Calu3 (cell line): ENCODE data around the gene FFAR3. TPM values are rescaled to one million over a fixed set of nuclear protein-coding genes. Genes with fewer than 3 reads are reported as not detected.
"Not testable (repeated sequence)": the region's sequence is repeated elsewhere in the genome, so short reads cannot be mapped to it uniquely, and the experiment has no call there.

Source experiments
- BruUV-seq: library from RNA; stranded (reverse); fragments of 400-500 nt; replicated peaks from 2 replicates; lab custom pipeline; 2021; lab: Mats Ljungman, UMichigan
- CTCF ChIA-PET: fragments of 300-600 bp; sonication (Branson Sonifier 250); formaldehyde crosslinking; loops from one replicate; lab custom pipeline; 2022; ENCODE audit warnings: antibody characterized with exemption; lab: Charles Lee
- DNase-seq: peaks from one replicate; pipeline ENCODE4 v3.0.0; 2022
- H3K27ac Mint-ChIP-seq: one replicate; pipeline ENCODE4 v1.8.0; 2022; ENCODE audit warnings: mixed read lengths; ENCODE audit not compliant: unreplicated experiment
- H3K27me3 Mint-ChIP-seq: one replicate; pipeline ENCODE4 v1.8.0; 2022; ENCODE audit warnings: mixed read lengths; ENCODE audit not compliant: unreplicated experiment
- H3K36me3 Mint-ChIP-seq: one replicate; pipeline ENCODE4 v1.8.0; 2022; ENCODE audit warnings: mild to moderate bottlenecking, moderate library complexity, mixed read lengths; ENCODE audit not compliant: insufficient read depth, unreplicated experiment
- H3K4me1 Mint-ChIP-seq: one replicate; pipeline ENCODE4 v1.8.0; 2022; ENCODE audit warnings: mild to moderate bottlenecking, low read depth, mixed read lengths; ENCODE audit not compliant: unreplicated experiment
- H3K4me3 Mint-ChIP-seq: one replicate; pipeline ENCODE4 v1.8.0; 2022; ENCODE audit warnings: mild to moderate bottlenecking, low read depth, moderate library complexity, mixed read lengths; ENCODE audit not compliant: unreplicated experiment
- H3K9me3 Mint-ChIP-seq: one replicate; pipeline ENCODE4 v1.8.0; 2022; ENCODE audit warnings: low read depth, mixed read lengths; ENCODE audit not compliant: unreplicated experiment
- CTCF ChIP-seq: fragments of 200-600 bp; IDR thresholded peaks from one replicate; pipeline ENCODE4 v1.8.0; 2022; ENCODE audit warnings: antibody characterized with exemption; ENCODE audit not compliant: unreplicated experiment
- intact Hi-C: fragments of 100-400 bp; cut with micrococcal nuclease; formaldehyde crosslinking; loops from one replicate; pipeline ENCODE4 v1.10.0; 2022; ENCODE audit not compliant: unreplicated experiment
- total RNA-seq: library from RNA; stranded (reverse); gene quantifications from 2 replicates; pipeline ENCODE4 v1.2.3, GENCODE V29; 2022

The FFAR3 gene
- total RNA-seq, 1 experiment from 2014 or later, result not detected

- TF ChIP-seq CTCF, result no peak
- CTCF ChIA-PET, result no interaction called here
- Mint-ChIP-seq H3K9me3 (peaks cover 2% of the 10 kb centered on the region), H3K27ac (no peak within 1 kb of the TSS), H3K36me3 (no peaks in the 10 kb centered on the region), H3K4me3 (no peak within 1 kb of the TSS), H3K4me1 (peaks cover 11% of the 10 kb centered on the region), H3K27me3 (peaks cover 75% of the 10 kb centered on the region)
- intact Hi-C loops, result no loop called here
- BruUV-seq, result no TSS peak
- DNase-seq, result no peak
Measured at GRCh38 chr19:35370722-35371121, 12.5 kb downstream of the FFAR3 start, which contains the start of gene GPR42. Gene GPR42 (plus strand): TSS chr19:35371068. CDS start chr19:35371360, 292 bp downstream.

GRCh38 chr19:35373492-35373891 lies 15.2 kb downstream of the FFAR3 start:
- CTCF ChIA-PET, result interaction anchor here (0.6 kb wide), 1 partner anchor 395 kb away, joined by 5 read pairs; no protein-coding TSS in a partner anchor
- peaks cover 11% of the 10 kb centered on the region for H3K4me1 Mint-ChIP-seq
- H3K9me3 Mint-ChIP-seq, result peaks cover 2% of the 10 kb centered on the region
- H3K27ac Mint-ChIP-seq, result no peak overlapping the region
- no peaks in the 10 kb centered on the region for H3K36me3 Mint-ChIP-seq
- no peak overlapping the region for H3K4me3 Mint-ChIP-seq
- DNase-seq, result no peak
- no TSS peak for BruUV-seq
- no peak for TF ChIP-seq CTCF
- H3K27me3 Mint-ChIP-seq, result peaks cover 66% of the 10 kb centered on the region
- intact Hi-C loops, result no loop called here

GRCh38 chr19:35374031-35374430 lies 15.8 kb downstream of the FFAR3 start:
- CTCF ChIA-PET, result interaction anchor here (0.6 to 0.9 kb wide), 3 partner anchors 11 to 395 kb away, joined by 3 to 5 read pairs (median 4); no protein-coding TSS in a partner anchor
- not testable (repeated sequence) for H3K36me3 Mint-ChIP-seq

GRCh38 chr19:35375505-35376307 lies 17.4 kb downstream of the FFAR3 start:
- CTCF ChIA-PET, result interaction anchor here (1.1 kb wide), 1 partner anchor 23 kb away, joined by 3 read pairs; no protein-coding TSS in a partner anchor
- TF ChIP-seq CTCF, result no peak
- H3K4me3 Mint-ChIP-seq, result no peak overlapping the region
- intact Hi-C loops, result no loop called here
- no peaks in the 10 kb centered on the region for H3K36me3 Mint-ChIP-seq
- H3K9me3 Mint-ChIP-seq, result peaks cover 2% of the 10 kb centered on the region
- BruUV-seq, result no TSS peak
- no peak overlapping the region for H3K27ac Mint-ChIP-seq
- H3K27me3 Mint-ChIP-seq, result peaks cover 50% of the 10 kb centered on the region
- DNase-seq, result no peak
- H3K4me1 Mint-ChIP-seq, result peaks cover 11% of the 10 kb centered on the region

More at GRCh38 chr19:35374031-35374430, 15.8 kb downstream of the FFAR3 start:
- H3K27ac Mint-ChIP-seq, BruUV-seq, DNase-seq, intact Hi-C loops, H3K4me3 Mint-ChIP-seq, H3K9me3 Mint-ChIP-seq: not testable (repeated sequence)
- peaks cover 60% of the 10 kb centered on the region for H3K27me3 Mint-ChIP-seq
- peaks cover 11% of the 10 kb centered on the region for H3K4me1 Mint-ChIP-seq
